HepG2 (cell line): ENCODE data around the gene CAPN10. TPM values are rescaled to one million over a fixed set of nuclear protein-coding genes. Genes with fewer than 3 reads are reported as not detected.

ENCODE experiments used
- CENPX ChIP-seq: sonication (generic); formaldehyde crosslinking; IDR thresholded peaks from 2 replicates; pipeline ENCODE4 v1.9.0; 2021; ENCODE audit warnings: mild to moderate bottlenecking, missing genetic modification reagents, moderate library complexity
- KDM5A ChIP-seq: fragments of 200-600 bp; sonication (generic); IDR thresholded peaks from 2 replicates; pipeline ENCODE4 v1.7.0; 2018; ENCODE audit warnings: antibody characterized with exemption, mild to moderate bottlenecking, low read length, borderline replicate concordance
- KLF16 ChIP-seq, 2 experiments: sonication (generic) in 1 of 2; formaldehyde crosslinking in 1 of 2; IDR thresholded peaks; 2 replicates each; pipeline versions ENCODE4 v1.6.1 to v1.8.0; 2016 to 2023; ENCODE audit warnings: missing genetic modification reagents in 2 of 2, missing compliant biosample characterization in 1 of 2
- MTF2 ChIP-seq: sonication (generic); formaldehyde crosslinking; IDR thresholded peaks from 2 replicates; pipeline ENCODE4 v1.5.0; 2020; ENCODE audit warnings: missing genetic modification reagents, borderline replicate concordance
- NR2F6 ChIP-seq, 2 experiments: IDR thresholded peaks; 2 replicates each; pipeline ENCODE4 v1.6.1; 2016; ENCODE audit warnings: antibody characterized with exemption in 1 of 2, mild to moderate bottlenecking in 1 of 2
- PHF8 ChIP-seq: sonication (generic); formaldehyde crosslinking; IDR thresholded peaks from 2 replicates; pipeline ENCODE4 v1.5.0; 2020; ENCODE audit warnings: missing genetic modification reagents
- POLR2A ChIP-seq, 2 experiments: IDR thresholded peaks; 2 replicates each; pipeline ENCODE4 v1.6.1; 2011; ENCODE audit warnings: low read depth in 2 of 2, low read length in 2 of 2, mild to moderate bottlenecking in 1 of 2, moderate library complexity in 1 of 2; ENCODE audit not compliant: insufficient read depth in 1 of 2
- SMARCE1 ChIP-seq: fragments of 450-650 bp; IDR thresholded peaks from 2 replicates; pipeline ENCODE4 v1.6.1; 2017; ENCODE audit warnings: borderline replicate concordance
- ZFP62 ChIP-seq: sonication (generic); formaldehyde crosslinking; IDR thresholded peaks from 2 replicates; pipeline ENCODE4 v1.4.0; 2020; ENCODE audit warnings: missing genetic modification reagents
- ZNF879 ChIP-seq: sonication (generic); formaldehyde crosslinking; IDR thresholded peaks from 2 replicates; pipeline ENCODE4 v1.8.1; 2023; ENCODE audit warnings: missing genetic modification reagents
- polyA plus RNA-seq, 8 experiments: library from polyadenylated mRNA; depleted of rRNA in 3 of 8; stranded (reverse) in 7 of 8; unstranded in 1 of 8; fragments of >200 nt; fragmentation: Illumina TruSeq in 4 of 8; extraction: Trizol in 4 of 8; gene quantifications; 2 replicates each; pipeline versions ENCODE4 v1.2.1 to v1.2.3, GENCODE V29; 2011 to 2016; ENCODE audit warnings: low read depth in 4 of 8, missing spikeins in 1 of 8, mixed read lengths in 1 of 8; ENCODE audit not compliant: insufficient read depth in 1 of 8
- total RNA-seq, 5 experiments: library from RNA; depleted of rRNA; stranded (reverse); fragments of >200 nt; fragmentation: Illumina TruSeq; extraction: Trizol; gene quantifications; 2 replicates each; pipeline ENCODE4 v1.2.3, GENCODE V29; 2016; ENCODE audit warnings: low read depth in 1 of 5
- TF ChIP-seq, protein P1 (sequence below): sonication (generic); formaldehyde crosslinking; IDR thresholded peaks from 2 replicates; pipeline ENCODE4 v1.4.0; 2020; ENCODE audit warnings: missing genetic modification reagents, low read depth, mild to moderate bottlenecking, borderline replicate concordance
- TF ChIP-seq, protein P2 (sequence below): sonication (generic); formaldehyde crosslinking; IDR thresholded peaks from 2 replicates; pipeline ENCODE4 v1.4.0; 2020; ENCODE audit warnings: missing genetic modification reagents, borderline replicate concordance
- TF ChIP-seq, protein P3 (sequence below): sonication (generic); formaldehyde crosslinking; IDR thresholded peaks from 2 replicates; pipeline ENCODE4 v1.5.1; 2020; ENCODE audit warnings: mild to moderate bottlenecking, missing genetic modification reagents, borderline replicate concordance
- TF ChIP-seq, protein P4 (sequence below): IDR thresholded peaks from 2 replicates; pipeline ENCODE4 v1.6.1; 2016; ENCODE audit warnings: mild to moderate bottlenecking, missing biosample characterization, missing genetic modification reagents
- TF ChIP-seq, protein P5 (sequence below): sonication (generic); formaldehyde crosslinking; IDR thresholded peaks from 2 replicates; pipeline ENCODE4 v1.4.0; 2020; ENCODE audit warnings: missing genetic modification reagents
- TF ChIP-seq, protein P6 (sequence below): sonication (generic); formaldehyde crosslinking; conservative IDR thresholded peaks from 2 replicates; pipeline ENCODE4 v1.4.0; 2020; ENCODE audit warnings: missing genetic modification reagents
- TF ChIP-seq, protein P7 (sequence below): sonication (generic); formaldehyde crosslinking; conservative IDR thresholded peaks from 2 replicates; pipeline ENCODE4 v1.8.0; 2022; ENCODE audit warnings: mild to moderate bottlenecking, moderate library complexity, missing genetic modification reagents

CAPN10 gene
- total and polyA plus RNA-seq, 2 of the 13 experiments (the other 11 are each of a cell fraction or from before 2014, with no cell fraction given), result 27.6 to 32.4 TPM

DNA sequence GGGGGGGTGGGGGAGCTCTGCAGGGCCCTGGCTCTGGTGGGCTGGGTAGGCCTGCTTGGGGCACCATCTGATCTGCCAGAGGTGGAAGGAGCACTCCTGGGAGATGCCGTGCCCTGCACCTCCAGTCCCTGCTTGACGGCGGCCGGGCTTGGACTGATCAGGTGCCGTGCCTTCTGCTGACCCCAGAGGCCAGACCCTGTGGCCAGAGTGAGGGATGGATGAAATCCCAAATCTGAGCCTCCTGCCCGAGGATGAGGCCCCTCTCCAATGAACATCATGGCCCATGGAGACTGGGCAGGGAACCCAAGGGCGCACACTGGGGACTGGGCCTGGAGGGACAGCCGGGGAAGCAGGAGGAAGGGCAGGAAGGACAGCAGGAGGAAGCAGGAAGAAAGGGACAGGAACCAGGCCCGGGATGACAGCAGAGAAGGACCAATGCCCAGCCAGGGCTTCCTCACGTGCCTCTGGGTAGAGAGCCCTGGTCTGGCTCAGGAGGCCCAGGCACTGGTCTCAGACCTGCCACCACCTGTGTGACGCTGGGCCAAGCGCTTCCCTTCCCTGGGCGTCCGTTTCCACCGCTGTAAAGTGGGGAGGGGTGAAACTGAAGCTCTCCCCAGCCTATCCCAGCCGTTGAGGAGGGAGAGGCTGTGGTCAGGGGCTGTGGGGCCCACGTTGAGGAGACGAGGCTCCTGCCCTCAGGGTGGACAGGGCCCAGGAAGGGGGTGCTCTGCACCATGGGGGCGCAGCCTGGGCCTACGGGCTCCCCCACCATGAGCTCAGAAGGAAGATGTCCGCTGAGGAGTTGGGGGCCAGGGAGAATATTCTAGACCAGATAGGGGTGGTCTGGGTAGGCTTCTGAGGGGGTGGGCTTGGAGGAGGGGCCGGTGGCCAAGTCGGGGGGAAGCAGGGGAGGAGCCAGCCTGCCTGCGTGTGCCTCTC is 37.7 kb downstream of the CAPN10 start (continued):
- no peak for TF ChIP-seq ZFP62 (CRISPR knock-in tag)
- TF ChIP-seq SMARCE1, result no peak
- no peak for TF ChIP-seq KDM5A
- TF ChIP-seq MTF2 (CRISPR knock-in tag), result no peak
- TF ChIP-seq PHF8 (CRISPR knock-in tag), result 0 out of 2 replicates have a peak, but pooled peaks have one; percentile 29
- no peak for TF ChIP-seq ZNF879 (CRISPR knock-in tag)
- TF ChIP-seq, protein P1, sequence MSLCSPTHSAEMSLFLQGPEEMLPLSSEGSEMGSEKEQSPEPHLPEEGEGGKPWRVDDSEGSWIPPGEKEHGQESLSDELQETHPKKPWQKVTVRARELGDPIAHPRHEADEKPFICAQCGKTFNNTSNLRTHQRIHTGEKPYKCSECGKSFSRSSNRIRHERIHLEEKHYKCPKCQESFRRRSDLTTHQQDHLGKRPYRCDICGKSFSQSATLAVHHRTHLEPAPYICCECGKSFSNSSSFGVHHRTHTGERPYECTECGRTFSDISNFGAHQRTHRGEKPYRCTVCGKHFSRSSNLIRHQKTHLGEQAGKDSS (CRISPR knock-in tag), result no peak
- TF ChIP-seq, protein P2, sequence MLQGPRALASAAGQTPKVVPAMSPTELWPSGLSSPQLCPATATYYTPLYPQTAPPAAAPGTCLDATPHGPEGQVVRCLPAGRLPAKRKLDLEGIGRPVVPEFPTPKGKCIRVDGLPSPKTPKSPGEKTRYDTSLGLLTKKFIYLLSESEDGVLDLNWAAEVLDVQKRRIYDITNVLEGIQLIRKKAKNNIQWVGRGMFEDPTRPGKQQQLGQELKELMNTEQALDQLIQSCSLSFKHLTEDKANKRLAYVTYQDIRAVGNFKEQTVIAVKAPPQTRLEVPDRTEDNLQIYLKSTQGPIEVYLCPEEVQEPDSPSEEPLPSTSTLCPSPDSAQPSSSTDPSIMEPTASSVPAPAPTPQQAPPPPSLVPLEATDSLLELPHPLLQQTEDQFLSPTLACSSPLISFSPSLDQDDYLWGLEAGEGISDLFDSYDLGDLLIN (CRISPR knock-in tag), result no peak
- TF ChIP-seq, protein P3, sequence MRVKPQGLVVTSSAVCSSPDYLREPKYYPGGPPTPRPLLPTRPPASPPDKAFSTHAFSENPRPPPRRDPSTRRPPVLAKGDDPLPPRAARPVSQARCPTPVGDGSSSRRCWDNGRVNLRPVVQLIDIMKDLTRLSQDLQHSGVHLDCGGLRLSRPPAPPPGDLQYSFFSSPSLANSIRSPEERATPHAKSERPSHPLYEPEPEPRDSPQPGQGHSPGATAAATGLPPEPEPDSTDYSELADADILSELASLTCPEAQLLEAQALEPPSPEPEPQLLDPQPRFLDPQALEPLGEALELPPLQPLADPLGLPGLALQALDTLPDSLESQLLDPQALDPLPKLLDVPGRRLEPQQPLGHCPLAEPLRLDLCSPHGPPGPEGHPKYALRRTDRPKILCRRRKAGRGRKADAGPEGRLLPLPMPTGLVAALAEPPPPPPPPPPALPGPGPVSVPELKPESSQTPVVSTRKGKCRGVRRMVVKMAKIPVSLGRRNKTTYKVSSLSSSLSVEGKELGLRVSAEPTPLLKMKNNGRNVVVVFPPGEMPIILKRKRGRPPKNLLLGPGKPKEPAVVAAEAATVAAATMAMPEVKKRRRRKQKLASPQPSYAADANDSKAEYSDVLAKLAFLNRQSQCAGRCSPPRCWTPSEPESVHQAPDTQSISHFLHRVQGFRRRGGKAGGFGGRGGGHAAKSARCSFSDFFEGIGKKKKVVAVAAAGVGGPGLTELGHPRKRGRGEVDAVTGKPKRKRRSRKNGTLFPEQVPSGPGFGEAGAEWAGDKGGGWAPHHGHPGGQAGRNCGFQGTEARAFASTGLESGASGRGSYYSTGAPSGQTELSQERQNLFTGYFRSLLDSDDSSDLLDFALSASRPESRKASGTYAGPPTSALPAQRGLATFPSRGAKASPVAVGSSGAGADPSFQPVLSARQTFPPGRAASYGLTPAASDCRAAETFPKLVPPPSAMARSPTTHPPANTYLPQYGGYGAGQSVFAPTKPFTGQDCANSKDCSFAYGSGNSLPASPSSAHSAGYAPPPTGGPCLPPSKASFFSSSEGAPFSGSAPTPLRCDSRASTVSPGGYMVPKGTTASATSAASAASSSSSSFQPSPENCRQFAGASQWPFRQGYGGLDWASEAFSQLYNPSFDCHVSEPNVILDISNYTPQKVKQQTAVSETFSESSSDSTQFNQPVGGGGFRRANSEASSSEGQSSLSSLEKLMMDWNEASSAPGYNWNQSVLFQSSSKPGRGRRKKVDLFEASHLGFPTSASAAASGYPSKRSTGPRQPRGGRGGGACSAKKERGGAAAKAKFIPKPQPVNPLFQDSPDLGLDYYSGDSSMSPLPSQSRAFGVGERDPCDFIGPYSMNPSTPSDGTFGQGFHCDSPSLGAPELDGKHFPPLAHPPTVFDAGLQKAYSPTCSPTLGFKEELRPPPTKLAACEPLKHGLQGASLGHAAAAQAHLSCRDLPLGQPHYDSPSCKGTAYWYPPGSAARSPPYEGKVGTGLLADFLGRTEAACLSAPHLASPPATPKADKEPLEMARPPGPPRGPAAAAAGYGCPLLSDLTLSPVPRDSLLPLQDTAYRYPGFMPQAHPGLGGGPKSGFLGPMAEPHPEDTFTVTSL (CRISPR knock-in tag), result no peak
- TF ChIP-seq POLR2A (IDR thresholded peaks at IDR 0.05; ENCODE audit: insufficient read depth in 1 of 2, low read depth in 2 of 2, low read length in 2 of 2), result peak in 1 of 2 experiments; percentile 11; a peak in 1 of 4 replicates
- TF ChIP-seq, protein P4, sequence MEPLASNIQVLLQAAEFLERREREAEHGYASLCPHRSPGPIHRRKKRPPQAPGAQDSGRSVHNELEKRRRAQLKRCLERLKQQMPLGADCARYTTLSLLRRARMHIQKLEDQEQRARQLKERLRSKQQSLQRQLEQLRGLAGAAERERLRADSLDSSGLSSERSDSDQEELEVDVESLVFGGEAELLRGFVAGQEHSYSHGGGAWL (CRISPR knock-in tag), result no peak
- TF ChIP-seq, protein P5, sequence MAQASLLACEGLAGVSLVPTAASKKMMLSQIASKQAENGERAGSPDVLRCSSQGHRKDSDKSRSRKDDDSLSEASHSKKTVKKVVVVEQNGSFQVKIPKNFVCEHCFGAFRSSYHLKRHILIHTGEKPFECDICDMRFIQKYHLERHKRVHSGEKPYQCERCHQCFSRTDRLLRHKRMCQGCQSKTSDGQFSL (CRISPR knock-in tag), result peak; percentile 44
- TF ChIP-seq CENPX (CRISPR knock-in tag), result no peak
- no peak for TF ChIP-seq NR2F6 (IDR thresholded peaks at IDR 0.05)
- no peak for TF ChIP-seq NR2F6 (CRISPR knock-in tag; IDR thresholded peaks at IDR 0.05)
- TF ChIP-seq KLF16 (CRISPR knock-in tag; IDR thresholded peaks at IDR 0.05), result no peak
- TF ChIP-seq, protein P6, sequence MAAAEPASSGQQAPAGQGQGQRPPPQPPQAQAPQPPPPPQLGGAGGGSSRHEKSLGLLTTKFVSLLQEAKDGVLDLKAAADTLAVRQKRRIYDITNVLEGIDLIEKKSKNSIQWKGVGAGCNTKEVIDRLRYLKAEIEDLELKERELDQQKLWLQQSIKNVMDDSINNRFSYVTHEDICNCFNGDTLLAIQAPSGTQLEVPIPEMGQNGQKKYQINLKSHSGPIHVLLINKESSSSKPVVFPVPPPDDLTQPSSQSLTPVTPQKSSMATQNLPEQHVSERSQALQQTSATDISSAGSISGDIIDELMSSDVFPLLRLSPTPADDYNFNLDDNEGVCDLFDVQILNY (CRISPR knock-in tag), result no peak
- TF ChIP-seq, protein P7, sequence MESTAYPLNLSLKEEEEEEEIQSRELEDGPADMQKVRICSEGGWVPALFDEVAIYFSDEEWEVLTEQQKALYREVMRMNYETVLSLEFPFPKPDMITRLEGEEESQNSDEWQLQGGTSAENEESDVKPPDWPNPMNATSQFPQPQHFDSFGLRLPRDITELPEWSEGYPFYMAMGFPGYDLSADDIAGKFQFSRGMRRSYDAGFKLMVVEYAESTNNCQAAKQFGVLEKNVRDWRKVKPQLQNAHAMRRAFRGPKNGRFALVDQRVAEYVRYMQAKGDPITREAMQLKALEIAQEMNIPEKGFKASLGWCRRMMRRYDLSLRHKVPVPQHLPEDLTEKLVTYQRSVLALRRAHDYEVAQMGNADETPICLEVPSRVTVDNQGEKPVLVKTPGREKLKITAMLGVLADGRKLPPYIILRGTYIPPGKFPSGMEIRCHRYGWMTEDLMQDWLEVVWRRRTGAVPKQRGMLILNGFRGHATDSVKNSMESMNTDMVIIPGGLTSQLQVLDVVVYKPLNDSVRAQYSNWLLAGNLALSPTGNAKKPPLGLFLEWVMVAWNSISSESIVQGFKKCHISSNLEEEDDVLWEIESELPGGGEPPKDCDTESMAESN (CRISPR knock-in tag), result no peak
